PC-3 (cell line): Measurements from ENCODE around the gene TMEM131.

Experiments used
- EZH2 ChIP-seq: fragments of 300-600 bp; sonication (generic); IDR thresholded peaks from one replicate; pipeline ENCODE4 v1.6.1; 2017; ENCODE audit warnings: antibody characterized with exemption, mild to moderate bottlenecking, low read length; ENCODE audit not compliant: unreplicated experiment
- TF ChIP-seq, protein P1 (sequence below): fragments of 300-600 bp; sonication (generic); conservative IDR thresholded peaks from 2 replicates; pipeline ENCODE4 v1.5.1; 2017; ENCODE audit warnings: antibody characterized with exemption, low read depth, mild to moderate bottlenecking, low read length

DNA sequence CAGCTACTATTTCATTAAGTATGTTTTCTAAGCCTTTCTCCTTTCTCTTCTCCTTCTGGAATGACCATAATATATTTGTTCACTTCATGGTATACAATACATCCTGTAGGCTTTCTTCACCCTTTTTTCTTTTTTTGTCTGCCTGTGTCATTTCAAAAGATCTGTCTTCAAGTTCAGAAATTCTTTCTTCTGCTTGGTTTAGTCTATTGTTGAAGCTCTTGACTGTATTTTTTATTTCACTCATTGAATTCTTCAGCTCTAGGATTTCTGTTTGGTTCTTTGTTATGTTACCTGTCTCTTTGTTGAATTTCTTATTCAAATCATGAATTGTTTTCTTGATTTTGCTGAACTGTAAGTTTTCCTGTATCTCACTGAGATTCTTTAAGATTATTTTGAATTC is 109.9 kb downstream of the TMEM131 start:
- TF ChIP-seq, protein P1, sequence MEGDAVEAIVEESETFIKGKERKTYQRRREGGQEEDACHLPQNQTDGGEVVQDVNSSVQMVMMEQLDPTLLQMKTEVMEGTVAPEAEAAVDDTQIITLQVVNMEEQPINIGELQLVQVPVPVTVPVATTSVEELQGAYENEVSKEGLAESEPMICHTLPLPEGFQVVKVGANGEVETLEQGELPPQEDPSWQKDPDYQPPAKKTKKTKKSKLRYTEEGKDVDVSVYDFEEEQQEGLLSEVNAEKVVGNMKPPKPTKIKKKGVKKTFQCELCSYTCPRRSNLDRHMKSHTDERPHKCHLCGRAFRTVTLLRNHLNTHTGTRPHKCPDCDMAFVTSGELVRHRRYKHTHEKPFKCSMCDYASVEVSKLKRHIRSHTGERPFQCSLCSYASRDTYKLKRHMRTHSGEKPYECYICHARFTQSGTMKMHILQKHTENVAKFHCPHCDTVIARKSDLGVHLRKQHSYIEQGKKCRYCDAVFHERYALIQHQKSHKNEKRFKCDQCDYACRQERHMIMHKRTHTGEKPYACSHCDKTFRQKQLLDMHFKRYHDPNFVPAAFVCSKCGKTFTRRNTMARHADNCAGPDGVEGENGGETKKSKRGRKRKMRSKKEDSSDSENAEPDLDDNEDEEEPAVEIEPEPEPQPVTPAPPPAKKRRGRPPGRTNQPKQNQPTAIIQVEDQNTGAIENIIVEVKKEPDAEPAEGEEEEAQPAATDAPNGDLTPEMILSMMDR: no peak
- TF ChIP-seq EZH2: no peak
